ENCODE data around the gene SLC2A2. TPM values are rescaled to one million over a fixed set of nuclear protein-coding genes. Genes with fewer than 3 reads are reported as not detected.
A peak's percentile ranks its signal among the peaks of the same experiment; 100 is the strongest.

The SLC2A2 gene
- total RNA-seq, 1 experiment from 2014 or later = not detected

DNA sequence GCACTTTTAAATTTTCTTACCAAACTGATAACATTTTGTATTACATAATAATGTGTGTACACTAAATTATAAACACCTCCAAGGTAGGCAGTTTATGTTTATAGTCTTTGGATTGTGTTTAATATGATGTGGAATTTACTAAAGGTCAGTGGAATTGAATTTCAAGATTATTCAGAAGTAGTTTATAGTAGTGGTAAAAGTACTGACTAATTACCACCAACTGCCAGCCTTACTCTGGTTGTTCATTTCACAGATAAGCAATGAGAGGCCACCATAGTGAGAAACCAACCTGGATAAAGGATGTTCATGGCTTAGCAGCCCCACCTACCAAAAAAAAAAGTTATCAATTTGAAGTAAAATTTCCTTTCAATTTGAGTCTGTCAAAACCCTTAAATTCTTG lies 64.1 kb downstream of the SLC2A2 start:
- TF ChIP-seq, protein P1, sequence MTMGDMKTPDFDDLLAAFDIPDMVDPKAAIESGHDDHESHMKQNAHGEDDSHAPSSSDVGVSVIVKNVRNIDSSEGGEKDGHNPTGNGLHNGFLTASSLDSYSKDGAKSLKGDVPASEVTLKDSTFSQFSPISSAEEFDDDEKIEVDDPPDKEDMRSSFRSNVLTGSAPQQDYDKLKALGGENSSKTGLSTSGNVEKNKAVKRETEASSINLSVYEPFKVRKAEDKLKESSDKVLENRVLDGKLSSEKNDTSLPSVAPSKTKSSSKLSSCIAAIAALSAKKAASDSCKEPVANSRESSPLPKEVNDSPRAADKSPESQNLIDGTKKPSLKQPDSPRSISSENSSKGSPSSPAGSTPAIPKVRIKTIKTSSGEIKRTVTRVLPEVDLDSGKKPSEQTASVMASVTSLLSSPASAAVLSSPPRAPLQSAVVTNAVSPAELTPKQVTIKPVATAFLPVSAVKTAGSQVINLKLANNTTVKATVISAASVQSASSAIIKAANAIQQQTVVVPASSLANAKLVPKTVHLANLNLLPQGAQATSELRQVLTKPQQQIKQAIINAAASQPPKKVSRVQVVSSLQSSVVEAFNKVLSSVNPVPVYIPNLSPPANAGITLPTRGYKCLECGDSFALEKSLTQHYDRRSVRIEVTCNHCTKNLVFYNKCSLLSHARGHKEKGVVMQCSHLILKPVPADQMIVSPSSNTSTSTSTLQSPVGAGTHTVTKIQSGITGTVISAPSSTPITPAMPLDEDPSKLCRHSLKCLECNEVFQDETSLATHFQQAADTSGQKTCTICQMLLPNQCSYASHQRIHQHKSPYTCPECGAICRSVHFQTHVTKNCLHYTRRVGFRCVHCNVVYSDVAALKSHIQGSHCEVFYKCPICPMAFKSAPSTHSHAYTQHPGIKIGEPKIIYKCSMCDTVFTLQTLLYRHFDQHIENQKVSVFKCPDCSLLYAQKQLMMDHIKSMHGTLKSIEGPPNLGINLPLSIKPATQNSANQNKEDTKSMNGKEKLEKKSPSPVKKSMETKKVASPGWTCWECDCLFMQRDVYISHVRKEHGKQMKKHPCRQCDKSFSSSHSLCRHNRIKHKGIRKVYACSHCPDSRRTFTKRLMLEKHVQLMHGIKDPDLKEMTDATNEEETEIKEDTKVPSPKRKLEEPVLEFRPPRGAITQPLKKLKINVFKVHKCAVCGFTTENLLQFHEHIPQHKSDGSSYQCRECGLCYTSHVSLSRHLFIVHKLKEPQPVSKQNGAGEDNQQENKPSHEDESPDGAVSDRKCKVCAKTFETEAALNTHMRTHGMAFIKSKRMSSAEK (CRISPR knock-in tag; IDR thresholded peaks at IDR 0.05; ENCODE audit: borderline replicate concordance) = no peak
- no peak for DNase-seq (ENCODE audit: low spot score)
- ATAC-seq = no peak
- H3K9me3 Mint-ChIP-seq = no peaks in the 10 kb centered on the region
- H3K4me1 Mint-ChIP-seq = no peaks in the 10 kb centered on the region
- no peak overlapping the region for H3K27ac Mint-ChIP-seq
- H3K4me3 Mint-ChIP-seq = no peak overlapping the region
- ChIA-PET CTCF (interaction anchor here (0.6 to 1.9 kb wide), 25 partner anchors 9 to 867 kb away, joined by 3 to 22 read pairs (median 4); partner anchors contain the start of gene SLC2A2), POLR2A (no interaction called here)
- no peaks in the 10 kb centered on the region for H3K27me3 Mint-ChIP-seq (ENCODE audit: low read depth)
- H3K36me3 Mint-ChIP-seq = no peaks in the 10 kb centered on the region

DNA sequence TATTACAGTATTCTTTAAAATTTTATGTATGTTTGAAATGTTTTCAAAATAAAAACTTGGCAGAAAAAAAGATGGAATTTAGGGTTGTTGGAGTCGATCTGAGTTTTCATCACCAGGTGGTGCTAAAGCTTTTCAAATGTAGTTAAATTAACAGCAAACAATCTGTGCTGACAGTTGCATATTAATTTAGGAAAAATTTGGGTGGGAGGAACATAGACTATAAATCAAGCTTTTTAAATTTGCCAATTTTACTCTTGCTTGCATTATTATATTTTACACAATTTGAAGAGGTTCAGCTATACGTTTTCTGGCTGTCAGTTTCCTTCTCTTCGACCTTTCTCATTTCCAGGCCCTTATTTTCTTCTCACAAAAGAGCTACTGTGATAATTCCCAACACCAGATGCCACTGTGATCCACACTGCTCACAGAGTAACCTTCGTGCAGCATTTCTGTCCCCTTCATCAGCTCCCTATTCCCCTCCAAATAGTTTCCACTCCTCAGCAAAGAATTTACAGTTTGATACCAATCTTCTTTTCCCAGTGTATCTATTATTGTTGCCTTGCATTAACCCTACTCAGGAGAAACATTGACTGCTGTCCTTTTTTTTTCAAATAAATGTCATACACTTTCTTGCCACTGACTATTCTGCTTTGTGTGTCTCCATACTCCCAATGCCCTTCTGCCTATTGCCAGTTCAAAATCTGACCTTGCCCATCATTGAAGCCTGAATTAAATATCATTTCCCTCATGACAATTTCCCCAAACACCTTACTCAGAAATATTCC lies 64.7 kb downstream of the SLC2A2 start:
- Mint-ChIP-seq H3K36me3 (no peaks in the 10 kb centered on the region), H3K9me3 (no peaks in the 10 kb centered on the region), H3K27ac (no peak overlapping the region), H3K4me1 (no peaks in the 10 kb centered on the region), H3K27me3 (ENCODE audit: low read depth) (no peaks in the 10 kb centered on the region), H3K4me3 (no peak overlapping the region)
- TF ChIP-seq, protein P2, sequence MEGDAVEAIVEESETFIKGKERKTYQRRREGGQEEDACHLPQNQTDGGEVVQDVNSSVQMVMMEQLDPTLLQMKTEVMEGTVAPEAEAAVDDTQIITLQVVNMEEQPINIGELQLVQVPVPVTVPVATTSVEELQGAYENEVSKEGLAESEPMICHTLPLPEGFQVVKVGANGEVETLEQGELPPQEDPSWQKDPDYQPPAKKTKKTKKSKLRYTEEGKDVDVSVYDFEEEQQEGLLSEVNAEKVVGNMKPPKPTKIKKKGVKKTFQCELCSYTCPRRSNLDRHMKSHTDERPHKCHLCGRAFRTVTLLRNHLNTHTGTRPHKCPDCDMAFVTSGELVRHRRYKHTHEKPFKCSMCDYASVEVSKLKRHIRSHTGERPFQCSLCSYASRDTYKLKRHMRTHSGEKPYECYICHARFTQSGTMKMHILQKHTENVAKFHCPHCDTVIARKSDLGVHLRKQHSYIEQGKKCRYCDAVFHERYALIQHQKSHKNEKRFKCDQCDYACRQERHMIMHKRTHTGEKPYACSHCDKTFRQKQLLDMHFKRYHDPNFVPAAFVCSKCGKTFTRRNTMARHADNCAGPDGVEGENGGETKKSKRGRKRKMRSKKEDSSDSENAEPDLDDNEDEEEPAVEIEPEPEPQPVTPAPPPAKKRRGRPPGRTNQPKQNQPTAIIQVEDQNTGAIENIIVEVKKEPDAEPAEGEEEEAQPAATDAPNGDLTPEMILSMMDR (IDR thresholded peaks at IDR 0.05) = peak; percentile 28; the same call in 1 of the 2 replicates
- TF ChIP-seq ETV6 (CRISPR knock-in tag; IDR thresholded peaks at IDR 0.05) = no peak
- DNase-seq (ENCODE audit: low spot score) (no peak), ATAC-seq (no peak; the same call in 1 of the 2 replicates)
- CTCF ChIA-PET = interaction anchor here (0.6 to 1.9 kb wide), 31 partner anchors 9 to 868 kb away, joined by 3 to 22 read pairs (median 4); partner anchors contain the start of gene SLC2A2
- POLR2A ChIA-PET = no interaction called here

DNA sequence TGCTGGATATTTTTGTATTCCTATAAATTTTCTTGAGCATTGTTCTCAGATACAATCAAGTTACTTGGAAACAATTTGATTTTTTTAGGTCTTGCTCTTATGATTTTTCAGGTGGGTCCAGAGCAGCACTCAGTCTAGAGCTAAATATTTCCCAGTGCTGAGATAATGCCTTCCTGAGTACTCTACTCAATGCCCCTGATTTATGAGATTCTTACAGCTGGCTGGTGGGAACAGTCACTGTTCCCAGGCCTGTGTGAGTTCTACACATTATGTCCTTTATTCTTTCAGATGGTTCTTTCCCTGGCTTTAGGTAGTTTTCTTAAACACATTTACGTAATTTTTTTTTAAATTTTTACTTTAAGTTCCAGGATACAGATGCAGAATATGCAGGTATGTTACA lies 67.1 kb downstream of the SLC2A2 start:
- H3K4me1 Mint-ChIP-seq = no peaks in the 10 kb centered on the region; the same call in 1 of the 2 replicates
- DNase-seq (ENCODE audit: low spot score) (no peak), ATAC-seq (no peak)
- ChIA-PET POLR2A (no interaction called here), CTCF (no interaction called here)
- no peaks in the 10 kb centered on the region for H3K27me3 Mint-ChIP-seq (ENCODE audit: low read depth)
- TF ChIP-seq ZNF138 (CRISPR knock-in tag; conservative IDR thresholded peaks at IDR 0.05) (no peak), GRHL2 (CRISPR knock-in tag; IDR thresholded peaks at IDR 0.05; ENCODE audit: insufficient replicate concordance, severe bottlenecking) (no peak), GTF2I (CRISPR knock-in tag; conservative IDR thresholded peaks at IDR 0.05) (no peak), FOXP1 (CRISPR knock-in tag; IDR thresholded peaks at IDR 0.05; ENCODE audit: borderline replicate concordance) (no peak), TEAD4 (CRISPR knock-in tag; IDR thresholded peaks at IDR 0.05) (no peak), TEAD1 (CRISPR knock-in tag; IDR thresholded peaks at IDR 0.05) (no peak), EMX1 (CRISPR knock-in tag; IDR thresholded peaks at IDR 0.05) (no peak)
- TF ChIP-seq, protein P2 (IDR thresholded peaks at IDR 0.05) = no peak
- TF ChIP-seq, protein P3, sequence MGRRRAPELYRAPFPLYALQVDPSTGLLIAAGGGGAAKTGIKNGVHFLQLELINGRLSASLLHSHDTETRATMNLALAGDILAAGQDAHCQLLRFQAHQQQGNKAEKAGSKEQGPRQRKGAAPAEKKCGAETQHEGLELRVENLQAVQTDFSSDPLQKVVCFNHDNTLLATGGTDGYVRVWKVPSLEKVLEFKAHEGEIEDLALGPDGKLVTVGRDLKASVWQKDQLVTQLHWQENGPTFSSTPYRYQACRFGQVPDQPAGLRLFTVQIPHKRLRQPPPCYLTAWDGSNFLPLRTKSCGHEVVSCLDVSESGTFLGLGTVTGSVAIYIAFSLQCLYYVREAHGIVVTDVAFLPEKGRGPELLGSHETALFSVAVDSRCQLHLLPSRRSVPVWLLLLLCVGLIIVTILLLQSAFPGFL (CRISPR knock-in tag; IDR thresholded peaks at IDR 0.05; ENCODE audit: borderline replicate concordance) = no peak
- TF ChIP-seq, protein P4, sequence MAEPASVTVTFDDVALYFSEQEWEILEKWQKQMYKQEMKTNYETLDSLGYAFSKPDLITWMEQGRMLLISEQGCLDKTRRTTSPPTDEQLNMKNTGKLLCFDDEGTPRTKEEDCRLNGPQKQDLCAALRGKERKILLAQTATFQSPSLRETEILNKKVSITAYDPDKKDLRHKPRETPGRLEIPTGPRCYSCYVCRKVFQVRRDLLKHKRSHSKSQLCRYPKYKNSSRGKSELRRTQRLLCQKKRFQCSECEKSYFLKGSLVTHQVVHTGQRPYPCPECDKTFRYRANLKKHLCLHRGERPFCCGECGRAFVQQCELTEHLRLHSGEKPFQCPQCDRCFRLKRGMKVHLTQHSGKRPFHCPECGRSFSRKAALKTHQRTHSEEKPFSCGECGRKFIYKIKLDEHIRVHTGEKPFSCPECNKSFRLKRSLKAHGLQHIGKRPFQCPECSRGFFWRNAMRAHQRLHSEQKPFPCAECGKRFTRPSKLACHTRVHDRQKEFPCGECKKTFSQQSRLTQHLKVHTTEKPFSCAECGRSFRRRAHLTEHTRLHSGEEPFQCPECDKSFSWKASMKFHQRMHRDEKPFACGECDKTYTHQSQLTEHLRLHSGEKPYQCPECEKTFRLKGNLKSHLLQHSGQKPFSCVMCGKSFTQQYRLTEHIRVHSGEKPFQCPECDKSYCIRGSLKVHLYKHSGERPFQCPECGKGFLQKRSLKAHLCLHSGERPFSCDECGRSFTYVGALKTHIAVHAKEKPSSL (CRISPR knock-in tag; conservative IDR thresholded peaks at IDR 0.05) = no peak
- TF ChIP-seq, protein P5, sequence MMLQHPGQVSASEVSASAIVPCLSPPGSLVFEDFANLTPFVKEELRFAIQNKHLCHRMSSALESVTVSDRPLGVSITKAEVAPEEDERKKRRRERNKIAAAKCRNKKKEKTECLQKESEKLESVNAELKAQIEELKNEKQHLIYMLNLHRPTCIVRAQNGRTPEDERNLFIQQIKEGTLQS (CRISPR knock-in tag; conservative IDR thresholded peaks at IDR 0.05) = no peak
- TF ChIP-seq, protein P6, sequence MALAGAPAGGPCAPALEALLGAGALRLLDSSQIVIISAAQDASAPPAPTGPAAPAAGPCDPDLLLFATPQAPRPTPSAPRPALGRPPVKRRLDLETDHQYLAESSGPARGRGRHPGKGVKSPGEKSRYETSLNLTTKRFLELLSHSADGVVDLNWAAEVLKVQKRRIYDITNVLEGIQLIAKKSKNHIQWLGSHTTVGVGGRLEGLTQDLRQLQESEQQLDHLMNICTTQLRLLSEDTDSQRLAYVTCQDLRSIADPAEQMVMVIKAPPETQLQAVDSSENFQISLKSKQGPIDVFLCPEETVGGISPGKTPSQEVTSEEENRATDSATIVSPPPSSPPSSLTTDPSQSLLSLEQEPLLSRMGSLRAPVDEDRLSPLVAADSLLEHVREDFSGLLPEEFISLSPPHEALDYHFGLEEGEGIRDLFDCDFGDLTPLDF (CRISPR knock-in tag; IDR thresholded peaks at IDR 0.05) = no peak
- H3K27ac Mint-ChIP-seq = no peak overlapping the region
- no peak overlapping the region for H3K4me3 Mint-ChIP-seq
- no peaks in the 10 kb centered on the region for H3K9me3 Mint-ChIP-seq
- no peaks in the 10 kb centered on the region for H3K36me3 Mint-ChIP-seq
